Endothelial cell of umbilical vein (primary cell): ENCODE results near the gene ENAH. TPM values are rescaled to one million over a fixed set of nuclear protein-coding genes. Genes with fewer than 3 reads are reported as not detected.

Experiments used
- BruUV-seq: library from RNA; stranded (reverse); fragments of 400-500 nt; replicated peaks from 2 replicates; lab custom pipeline; 2021; lab: Mats Ljungman, UMichigan
- CTCF ChIA-PET: fragments of 300-600, 350-600 bp; sonication (Branson Sonifier 250); formaldehyde crosslinking; loops from one replicate; lab custom pipeline; 2021; ENCODE audit warnings: antibody characterized with exemption, inconsistent platforms; lab: Charles Lee
- POLR2A ChIA-PET: fragments of 300-600, 350-600 bp; sonication (Branson Sonifier 250); formaldehyde crosslinking; loops from one replicate; lab custom pipeline; 2021; ENCODE audit warnings: antibody characterized with exemption, inconsistent platforms; lab: Charles Lee
- DNase-seq: peaks from one replicate; pipeline ENCODE4 v3.0.0-alpha.2; 2011; ENCODE audit warnings: low read depth, low spot score
- FAIRE-seq: peaks from 2 replicates; lab custom pipeline; 2011; peaks lifted over from hg19 to GRCh38; lab: Jason Lieb, UNC
- H2AFZ ChIP-seq: 2 replicates; pipeline ENCODE4 v1.6.0; 2012; ENCODE audit warnings: low read depth, low read length, control low read depth, inconsistent platforms
- H3K27ac ChIP-seq: 2 replicates; pipeline ENCODE4 v1.5.1; 2011; ENCODE audit warnings: low read depth, mild to moderate bottlenecking, control low read depth, low read length, moderate library complexity; ENCODE audit not compliant: insufficient read depth
- H3K27me3 ChIP-seq, 2 experiments: 2 replicates each; pipeline versions ENCODE4 v1.6.0 to v1.6.1; 2011; ENCODE audit warnings: low read length in 2 of 2, mixed read lengths in 1 of 2; ENCODE audit not compliant: control insufficient read depth in 2 of 2, insufficient read depth in 2 of 2
- H3K36me3 ChIP-seq, 2 experiments: 2 replicates in 1 of 2; 3 replicates in 1 of 2; pipeline ENCODE4 v1.5.1; 2011; ENCODE audit warnings: low read length in 2 of 2, mild to moderate bottlenecking in 1 of 2, moderate library complexity in 1 of 2; ENCODE audit not compliant: control insufficient read depth in 2 of 2, insufficient read depth in 2 of 2; ENCODE audit errors: extremely low read depth in 1 of 2
- H3K4me1 ChIP-seq: 3 replicates; pipeline ENCODE4 v1.5.1; 2011; ENCODE audit warnings: mild to moderate bottlenecking, low read length; ENCODE audit not compliant: control insufficient read depth, insufficient read depth; ENCODE audit errors: extremely low read depth
- H3K4me2 ChIP-seq: 2 replicates; pipeline ENCODE4 v1.6.1; 2011; ENCODE audit warnings: low read length, control low read depth, mixed read lengths; ENCODE audit not compliant: insufficient read depth
- H3K4me3 ChIP-seq, 3 experiments: fragments of 200-600 bp in 1 of 3; sonication (generic), shearing (Covaris generic) in 1 of 3; replicated peaks in 1 of 3; 2 replicates each; pipeline ENCODE4 v1.5.1; 2011 to 2016; ENCODE audit warnings: control low read depth in 3 of 3, low read length in 3 of 3, mild to moderate bottlenecking in 2 of 3, inconsistent platforms in 1 of 3, low read depth in 1 of 3, moderate library complexity in 1 of 3; ENCODE audit not compliant: insufficient read depth in 1 of 3
- H3K79me2 ChIP-seq: 2 replicates; pipeline ENCODE4 v1.6.0; 2012; ENCODE audit warnings: low read length, inconsistent platforms; ENCODE audit not compliant: control insufficient read depth, insufficient read depth
- H3K9ac ChIP-seq: replicated peaks from 2 replicates; pipeline ENCODE3; 2011; ENCODE audit warnings: low read length, control low read depth; ENCODE audit not compliant: insufficient read depth; ENCODE audit errors: extremely low read depth
- H3K9me1 ChIP-seq: replicated peaks from 3 replicates; pipeline ENCODE4 v1.6.0; 2011; ENCODE audit warnings: mild to moderate bottlenecking, low read length; ENCODE audit not compliant: control insufficient read depth, insufficient read depth; ENCODE audit errors: extremely low read depth
- H3K9me3 ChIP-seq: replicated peaks from 2 replicates; pipeline ENCODE4 v1.5.1; 2012; ENCODE audit warnings: low read length, inconsistent platforms; ENCODE audit not compliant: control insufficient read depth, insufficient read depth
- H4K20me1 ChIP-seq: replicated peaks from 2 replicates; pipeline ENCODE3; 2011; ENCODE audit warnings: mild to moderate bottlenecking, low read length; ENCODE audit not compliant: control insufficient read depth, insufficient read depth; ENCODE audit errors: extremely low read depth
- EZH2 ChIP-seq: IDR thresholded peaks from 2 replicates; pipeline ENCODE4 v1.6.1; 2012; ENCODE audit warnings: borderline replicate concordance, low read depth, mild to moderate bottlenecking, moderate library complexity, low read length, inconsistent platforms; ENCODE audit not compliant: severe bottlenecking
- FOS ChIP-seq: IDR thresholded peaks from 2 replicates; pipeline ENCODE4 v1.6.1; 2011; ENCODE audit warnings: mild to moderate bottlenecking, low read length, moderate library complexity, borderline replicate concordance; ENCODE audit not compliant: insufficient read depth
- GATA2 ChIP-seq: IDR thresholded peaks from 2 replicates; pipeline ENCODE4 v1.7.0; 2011; ENCODE audit warnings: low read depth, mild to moderate bottlenecking, moderate library complexity, mixed read lengths, low read length; ENCODE audit not compliant: insufficient read length, insufficient read depth
- JUN ChIP-seq: IDR thresholded peaks from 2 replicates; pipeline ENCODE4 v1.6.1; 2011; ENCODE audit warnings: borderline replicate concordance, low read depth; ENCODE audit not compliant: insufficient read length, insufficient read depth
- MYC ChIP-seq: IDR thresholded peaks from one replicate; pipeline ENCODE4 v1.6.1; 2011; ENCODE audit warnings: mild to moderate bottlenecking, low read depth, low read length
- POLR2A ChIP-seq: IDR thresholded peaks from 2 replicates; pipeline ENCODE4 v1.6.1; 2012; ENCODE audit warnings: low read depth, mild to moderate bottlenecking, control low read depth, low read length
- POLR2AphosphoS5 ChIP-seq: IDR thresholded peaks from 2 replicates; pipeline ENCODE4 v1.6.1; 2012; ENCODE audit warnings: low read depth, mild to moderate bottlenecking, control low read depth, low read length, moderate library complexity; ENCODE audit not compliant: insufficient read depth
- dilution Hi-C: fragments of 300-500 bp; cut with MboI; formaldehyde crosslinking; loops from one replicate; pipeline ENCODE4 v1.15.0; 2019; ENCODE audit warnings: low sequenced_read_pairs; ENCODE audit not compliant: extremely low pct_ligation_motif_present
- intact Hi-C: fragments of 100-400 bp; cut with micrococcal nuclease; formaldehyde crosslinking; loops from one replicate; pipeline ENCODE4 v1.10.0; 2022
- polyA plus RNA-seq, 4 experiments: library from polyadenylated mRNA; depleted of rRNA in 3 of 4; stranded (reverse) in 3 of 4; unstranded in 1 of 4; fragments of >200 nt; gene quantifications; 2 replicates each; pipeline versions ENCODE4 v1.2.1 to v1.2.3, GENCODE V29; 2011 to 2012; ENCODE audit warnings: missing spikeins in 1 of 4
- total RNA-seq: library from RNA; stranded (reverse); gene quantifications from 2 replicates; pipeline ENCODE4 v1.2.3, GENCODE V29; 2021
- TF ChIP-seq, protein P1 (sequence below): IDR thresholded peaks from 2 replicates; pipeline ENCODE4 v1.6.1; 2011; ENCODE audit not compliant: insufficient read depth, insufficient read length
- TF ChIP-seq, protein P2 (sequence below), 2 donors: IDR thresholded peaks; 1 replicate in 1 of 2; 2 replicates in 1 of 2; pipeline ENCODE4 v1.5.1; 2011; ENCODE audit warnings: low read length in 2 of 2, mild to moderate bottlenecking in 2 of 2, moderate library complexity in 2 of 2, control low read depth in 1 of 2, inconsistent platforms in 1 of 2, low read depth in 1 of 2; ENCODE audit not compliant: insufficient read depth in 1 of 2; ENCODE audit errors: extremely low read depth in 1 of 2

Gene ENAH
- total and polyA plus RNA-seq, 2 donors (not counting 3 experiments of a cell fraction or from before 2014, with no cell fraction given), result 19.9 to 95.6 TPM

DNA sequence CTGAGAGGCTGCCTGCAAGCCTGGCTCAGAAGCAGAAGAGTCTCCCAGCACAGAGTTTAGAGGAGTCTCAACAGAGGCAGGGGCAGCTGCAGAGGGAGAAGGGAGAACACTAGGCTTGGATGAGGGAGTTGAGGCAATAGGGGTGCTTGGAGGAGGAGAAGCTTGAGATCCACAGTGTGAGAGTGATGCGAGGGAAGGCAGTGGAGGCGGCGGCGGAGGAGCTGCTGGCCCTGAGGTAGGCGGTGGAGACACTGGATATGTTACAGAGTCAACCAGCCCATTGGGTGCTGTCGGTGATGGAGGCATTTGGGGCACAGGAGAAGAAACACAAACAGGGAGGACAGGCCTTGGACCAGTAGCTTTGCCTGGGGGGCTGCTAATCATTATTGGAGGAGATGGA is 135.7 kb downstream of the ENAH start:
- Histone ChIP-seq H3K27me3 (no peaks in the 10 kb centered on the region), H4K20me1 (no peaks in the 10 kb centered on the region), H3K79me2 (no peaks in the 10 kb centered on the region), H2AFZ (no peak overlapping the region), H3K4me3 (no peak overlapping the region), H3K9ac (no peak overlapping the region), H3K4me1 (no peaks in the 10 kb centered on the region), H3K4me2 (no peak overlapping the region), H3K9me1 (no peaks in the 10 kb centered on the region), H3K36me3 (peaks cover 2 to 3% of the 10 kb centered on the region in 2 experiments), H3K9me3 (no peaks in the 10 kb centered on the region), H3K27ac (no peak overlapping the region)
- intact Hi-C loops (no loop called here), dilution Hi-C loops (no loop called here)
- DNase-seq, result no peak
- BruUV-seq, result no TSS peak
- FAIRE-seq, result no peak
- ChIA-PET CTCF (interaction anchor here (1.5 to 2.1 kb wide), 2 partner anchors 9 to 256 kb away, joined by 7 to 8 read pairs; no protein-coding TSS in a partner anchor), POLR2A (no interaction called here)
- TF ChIP-seq EZH2 (no peak), JUN (no peak), FOS (no peak), POLR2A (no peak), POLR2AphosphoS5 (no peak), MYC (no peak), GATA2 (no peak)
- TF ChIP-seq, protein P1, sequence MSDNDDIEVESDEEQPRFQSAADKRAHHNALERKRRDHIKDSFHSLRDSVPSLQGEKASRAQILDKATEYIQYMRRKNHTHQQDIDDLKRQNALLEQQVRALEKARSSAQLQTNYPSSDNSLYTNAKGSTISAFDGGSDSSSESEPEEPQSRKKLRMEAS, result no peak
- TF ChIP-seq, protein P2, sequence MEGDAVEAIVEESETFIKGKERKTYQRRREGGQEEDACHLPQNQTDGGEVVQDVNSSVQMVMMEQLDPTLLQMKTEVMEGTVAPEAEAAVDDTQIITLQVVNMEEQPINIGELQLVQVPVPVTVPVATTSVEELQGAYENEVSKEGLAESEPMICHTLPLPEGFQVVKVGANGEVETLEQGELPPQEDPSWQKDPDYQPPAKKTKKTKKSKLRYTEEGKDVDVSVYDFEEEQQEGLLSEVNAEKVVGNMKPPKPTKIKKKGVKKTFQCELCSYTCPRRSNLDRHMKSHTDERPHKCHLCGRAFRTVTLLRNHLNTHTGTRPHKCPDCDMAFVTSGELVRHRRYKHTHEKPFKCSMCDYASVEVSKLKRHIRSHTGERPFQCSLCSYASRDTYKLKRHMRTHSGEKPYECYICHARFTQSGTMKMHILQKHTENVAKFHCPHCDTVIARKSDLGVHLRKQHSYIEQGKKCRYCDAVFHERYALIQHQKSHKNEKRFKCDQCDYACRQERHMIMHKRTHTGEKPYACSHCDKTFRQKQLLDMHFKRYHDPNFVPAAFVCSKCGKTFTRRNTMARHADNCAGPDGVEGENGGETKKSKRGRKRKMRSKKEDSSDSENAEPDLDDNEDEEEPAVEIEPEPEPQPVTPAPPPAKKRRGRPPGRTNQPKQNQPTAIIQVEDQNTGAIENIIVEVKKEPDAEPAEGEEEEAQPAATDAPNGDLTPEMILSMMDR (IDR thresholded peaks at IDR 0.05; ENCODE audit: extremely low read depth in 1 of 2, insufficient read depth in 1 of 2, low read depth in 1 of 2, low read length in 2 of 2), result no peak
